ENCODE results near the gene NR2C2. TPM values are rescaled to one million over a fixed set of nuclear protein-coding genes. Genes with fewer than 3 reads are reported as not detected.

NR2C2 gene
- total RNA-seq, 1 donor, result 34.0 TPM

GRCh38 chr3:15043408-15044171 lies 96.2 kb downstream of the NR2C2 start:
- Histone ChIP-seq H3K4me2 (ENCODE audit: insufficient read depth, low read length) (no peak overlapping the region), H3K79me2 (ENCODE audit: insufficient read depth, low read length) (no peaks in the 10 kb centered on the region), H3K4me3 (ENCODE audit: insufficient read depth, low read length) (no peak overlapping the region), H3K27me3 (ENCODE audit: insufficient read depth, low read length) (no peaks in the 10 kb centered on the region), H3K36me3 (ENCODE audit: insufficient read depth, low read length) (peaks cover 91% of the 10 kb centered on the region), H4K20me1 (ENCODE audit: insufficient read depth, low read length) (no peaks in the 10 kb centered on the region), H3K27ac (ENCODE audit: low read depth, low read length) (no peak overlapping the region), H2AFZ (ENCODE audit: low read length) (no peak overlapping the region), H3K4me1 (ENCODE audit: insufficient read depth, low read length) (no peaks in the 10 kb centered on the region), H3K9me3 (ENCODE audit: low read depth, low read length) (no peaks in the 10 kb centered on the region)
- no peak for TF ChIP-seq CTCF (IDR thresholded peaks at IDR 0.05; ENCODE audit: extremely low read depth, low read depth, low read length)
- DNase-seq (ENCODE audit: insufficient read length, low spot score, missing footprints), result no peak

- Histone ChIP-seq H3K79me2 (ENCODE audit: insufficient read depth, low read length) (peaks cover 2% of the 10 kb centered on the region), H3K9me3 (ENCODE audit: low read depth, low read length) (no peaks in the 10 kb centered on the region), H3K27ac (ENCODE audit: low read depth, low read length) (no peak overlapping the region), H4K20me1 (ENCODE audit: insufficient read depth, low read length) (no peaks in the 10 kb centered on the region), H2AFZ (ENCODE audit: low read length) (no peak overlapping the region), H3K4me3 (ENCODE audit: insufficient read depth, low read length) (no peak overlapping the region), H3K4me1 (ENCODE audit: insufficient read depth, low read length) (no peaks in the 10 kb centered on the region), H3K4me2 (ENCODE audit: insufficient read depth, low read length) (no peak overlapping the region), H3K27me3 (ENCODE audit: insufficient read depth, low read length) (no peaks in the 10 kb centered on the region), H3K36me3 (ENCODE audit: insufficient read depth, low read length) (peaks cover 91% of the 10 kb centered on the region)
- TF ChIP-seq CTCF (IDR thresholded peaks at IDR 0.05; ENCODE audit: extremely low read depth, low read depth, low read length), result no peak
- DNase-seq (ENCODE audit: insufficient read length, low spot score, missing footprints), result no peak
Measured at GRCh38 chr3:15044326-15044725, 96.9 kb downstream of the NR2C2 start.

- Histone ChIP-seq H2AFZ (ENCODE audit: low read length) (no peak overlapping the region), H3K4me1 (ENCODE audit: insufficient read depth, low read length) (no peaks in the 10 kb centered on the region), H3K27me3 (ENCODE audit: insufficient read depth, low read length) (no peaks in the 10 kb centered on the region), H3K79me2 (ENCODE audit: insufficient read depth, low read length) (peaks cover 13% of the 10 kb centered on the region), H3K4me2 (ENCODE audit: insufficient read depth, low read length) (no peak overlapping the region), H3K4me3 (ENCODE audit: insufficient read depth, low read length) (no peak overlapping the region), H3K9me3 (ENCODE audit: low read depth, low read length) (no peaks in the 10 kb centered on the region), H4K20me1 (ENCODE audit: insufficient read depth, low read length) (no peaks in the 10 kb centered on the region), H3K27ac (ENCODE audit: low read depth, low read length) (no peak overlapping the region), H3K36me3 (ENCODE audit: insufficient read depth, low read length) (peaks cover 91% of the 10 kb centered on the region)
- DNase-seq (ENCODE audit: insufficient read length, low spot score, missing footprints), result no peak
- no peak for TF ChIP-seq CTCF (IDR thresholded peaks at IDR 0.05; ENCODE audit: extremely low read depth, low read depth, low read length)
Measured at GRCh38 chr3:15045667-15046066, 98.3 kb downstream of the NR2C2 start.

- H3K4me3 ChIP-seq (ENCODE audit: insufficient read depth, low read length), result no peak overlapping the region
- H3K4me2 ChIP-seq (ENCODE audit: insufficient read depth, low read length), result no peak overlapping the region
- no peak overlapping the region for H2AFZ ChIP-seq (ENCODE audit: low read length)
- peaks cover 48% of the 10 kb centered on the region for H3K79me2 ChIP-seq (ENCODE audit: insufficient read depth, low read length)
- no peak for TF ChIP-seq CTCF (IDR thresholded peaks at IDR 0.05; ENCODE audit: extremely low read depth, low read depth, low read length)
- no peaks in the 10 kb centered on the region for H3K4me1 ChIP-seq (ENCODE audit: insufficient read depth, low read length)
- H3K9me3 ChIP-seq (ENCODE audit: low read depth, low read length), result no peaks in the 10 kb centered on the region
- no peak overlapping the region for H3K27ac ChIP-seq (ENCODE audit: low read depth, low read length)
- DNase-seq (ENCODE audit: insufficient read length, low spot score, missing footprints), result no peak
- peaks cover 2% of the 10 kb centered on the region for H4K20me1 ChIP-seq (ENCODE audit: insufficient read depth, low read length)
- peaks cover 76% of the 10 kb centered on the region for H3K36me3 ChIP-seq (ENCODE audit: insufficient read depth, low read length)
- no peaks in the 10 kb centered on the region for H3K27me3 ChIP-seq (ENCODE audit: insufficient read depth, low read length)
Measured at GRCh38 chr3:15049584-15049983, 102.2 kb downstream of the NR2C2 start.

Measured in osteoblast (primary cell).